ENCODE measurements around the gene NDUFA11.
A peak's percentile ranks its signal among the peaks of the same experiment; 100 is the strongest.

DNA sequence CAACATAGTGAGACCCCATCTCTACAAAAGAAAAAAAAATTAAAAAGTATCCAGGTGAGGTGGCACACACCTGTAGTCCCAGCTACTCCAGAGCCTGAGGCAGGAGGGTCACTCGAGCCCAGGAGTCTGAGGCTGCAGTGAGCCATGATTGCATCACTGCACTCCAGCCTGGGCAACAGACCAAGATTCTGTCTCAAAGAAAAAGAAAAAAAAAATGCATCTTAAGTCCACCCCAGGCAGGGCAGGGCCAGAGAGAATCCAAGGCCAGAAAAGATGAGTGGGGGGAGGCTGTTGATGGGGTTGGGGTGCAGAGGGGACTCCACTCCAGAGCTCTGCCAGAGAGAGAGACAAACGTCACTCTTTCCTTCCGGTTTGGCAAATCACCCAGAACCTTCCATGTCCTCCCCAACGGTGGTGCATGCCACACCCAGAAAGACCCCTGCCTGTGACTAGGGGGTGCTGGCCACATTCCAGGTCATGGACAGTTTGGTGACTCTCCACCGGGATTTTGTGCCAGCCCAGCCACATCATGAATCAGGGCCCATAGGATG lies 52.8 kb downstream of the NDUFA11 start:
- TF ChIP-seq POLR2A (IDR thresholded peaks at IDR 0.05; ENCODE audit: low read depth, low read length), result no peak
- peak; percentile 96 for TF ChIP-seq CEBPB (IDR thresholded peaks at IDR 0.05; ENCODE audit: low read depth, low read length)
- TF ChIP-seq, protein P1, sequence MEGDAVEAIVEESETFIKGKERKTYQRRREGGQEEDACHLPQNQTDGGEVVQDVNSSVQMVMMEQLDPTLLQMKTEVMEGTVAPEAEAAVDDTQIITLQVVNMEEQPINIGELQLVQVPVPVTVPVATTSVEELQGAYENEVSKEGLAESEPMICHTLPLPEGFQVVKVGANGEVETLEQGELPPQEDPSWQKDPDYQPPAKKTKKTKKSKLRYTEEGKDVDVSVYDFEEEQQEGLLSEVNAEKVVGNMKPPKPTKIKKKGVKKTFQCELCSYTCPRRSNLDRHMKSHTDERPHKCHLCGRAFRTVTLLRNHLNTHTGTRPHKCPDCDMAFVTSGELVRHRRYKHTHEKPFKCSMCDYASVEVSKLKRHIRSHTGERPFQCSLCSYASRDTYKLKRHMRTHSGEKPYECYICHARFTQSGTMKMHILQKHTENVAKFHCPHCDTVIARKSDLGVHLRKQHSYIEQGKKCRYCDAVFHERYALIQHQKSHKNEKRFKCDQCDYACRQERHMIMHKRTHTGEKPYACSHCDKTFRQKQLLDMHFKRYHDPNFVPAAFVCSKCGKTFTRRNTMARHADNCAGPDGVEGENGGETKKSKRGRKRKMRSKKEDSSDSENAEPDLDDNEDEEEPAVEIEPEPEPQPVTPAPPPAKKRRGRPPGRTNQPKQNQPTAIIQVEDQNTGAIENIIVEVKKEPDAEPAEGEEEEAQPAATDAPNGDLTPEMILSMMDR (conservative IDR thresholded peaks at IDR 0.05; ENCODE audit: low read depth, low read length), result no peak
- TF ChIP-seq RFX5 (IDR thresholded peaks at IDR 0.05; ENCODE audit: low read depth, low read length), result no peak
- no peak for TF ChIP-seq SMC3 (IDR thresholded peaks at IDR 0.05; ENCODE audit: low read depth, low read length)
- TF ChIP-seq, protein P2, sequence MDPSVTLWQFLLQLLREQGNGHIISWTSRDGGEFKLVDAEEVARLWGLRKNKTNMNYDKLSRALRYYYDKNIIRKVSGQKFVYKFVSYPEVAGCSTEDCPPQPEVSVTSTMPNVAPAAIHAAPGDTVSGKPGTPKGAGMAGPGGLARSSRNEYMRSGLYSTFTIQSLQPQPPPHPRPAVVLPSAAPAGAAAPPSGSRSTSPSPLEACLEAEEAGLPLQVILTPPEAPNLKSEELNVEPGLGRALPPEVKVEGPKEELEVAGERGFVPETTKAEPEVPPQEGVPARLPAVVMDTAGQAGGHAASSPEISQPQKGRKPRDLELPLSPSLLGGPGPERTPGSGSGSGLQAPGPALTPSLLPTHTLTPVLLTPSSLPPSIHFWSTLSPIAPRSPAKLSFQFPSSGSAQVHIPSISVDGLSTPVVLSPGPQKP (IDR thresholded peaks at IDR 0.05; ENCODE audit: borderline replicate concordance, low read depth, low read length), result no peak
- no peak for TF ChIP-seq RCOR1 (IDR thresholded peaks at IDR 0.05; ENCODE audit: insufficient replicate concordance, low read length)
- TF ChIP-seq RAD21 (IDR thresholded peaks at IDR 0.05; ENCODE audit: low read length), result no peak
